B cell (primary cell): ENCODE data around the gene RNF32. TPM values are rescaled to one million over a fixed set of nuclear protein-coding genes. Genes with fewer than 3 reads are reported as not detected.
"Not testable (repeated sequence)": the region's sequence is repeated elsewhere in the genome, so short reads cannot be mapped to it uniquely, and the experiment has no call there.

Experiments
- ATAC-seq: fragments of 200-7000 bp; cut with Tn5 transposase; one replicate; pipeline ENCODE4 v1.10.0; 2021; ENCODE audit warnings: low read depth, mild to moderate bottlenecking, moderate number of reproducible peaks, moderate library complexity
- CTCF ChIA-PET: fragments of 350-600 bp; sonication (Branson Sonifier 250); formaldehyde crosslinking; loops from one replicate; lab custom pipeline; 2021; ENCODE audit warnings: antibody characterized with exemption, inconsistent platforms; lab: Charles Lee
- POLR2A ChIA-PET: fragments of 350-600 bp; sonication (Branson Sonifier 250); formaldehyde crosslinking; loops from one replicate; lab custom pipeline; 2021; ENCODE audit warnings: antibody characterized with exemption; lab: Charles Lee
- DNase-seq: peaks from one replicate; pipeline ENCODE4 v3.0.0; 2013
- H2AFZ ChIP-seq: 2 replicates; pipeline ENCODE4 v1.6.1; 2012; ENCODE audit warnings: mild to moderate bottlenecking, low read depth, low read length; ENCODE audit not compliant: insufficient read depth, poor library complexity, severe bottlenecking
- H3K27ac ChIP-seq, 2 donors: 1 replicate in 1 of 2; 2 replicates in 1 of 2; pipeline ENCODE4 v1.5.1; 2012 to 2013; ENCODE audit warnings: low read length in 2 of 2, mild to moderate bottlenecking in 2 of 2, moderate library complexity in 1 of 2
- H3K27me3 ChIP-seq, 4 experiments: fragments of 200-600 bp in 1 of 4; sonication (generic) in 1 of 4; replicated peaks in 1 of 4; 1 replicate in 2 of 4; 2 replicates in 2 of 4; pipeline versions ENCODE4 v1.6.1 to v1.7.0; 2013 to 2016; ENCODE audit warnings: low read length in 3 of 4, mild to moderate bottlenecking in 2 of 4, mixed read lengths in 1 of 4, moderate library complexity in 1 of 4; ENCODE audit not compliant: insufficient read depth in 4 of 4, control insufficient read depth in 3 of 4; ENCODE audit errors: control extremely low read depth in 1 of 4
- H3K36me3 ChIP-seq, 2 experiments: replicated peaks in 1 of 2; 1 replicate in 1 of 2; 2 replicates in 1 of 2; pipeline versions ENCODE4 v1.6.1 to v1.7.1; 2013; ENCODE audit warnings: low read length in 1 of 2; ENCODE audit not compliant: insufficient read depth in 2 of 2, control insufficient read depth in 1 of 2; ENCODE audit errors: control extremely low read depth in 1 of 2, extremely low read depth in 1 of 2
- H3K4me1 ChIP-seq, 2 donors: fragments of 200-600 bp in 1 of 2; sonication (generic) in 1 of 2; 1 replicate in 1 of 2; 2 replicates in 1 of 2; pipeline versions ENCODE4 v1.5.1 to v1.6.1; 2013 to 2017; ENCODE audit warnings: low read length in 2 of 2; ENCODE audit not compliant: control insufficient read depth in 2 of 2, insufficient read depth in 2 of 2
- H3K4me2 ChIP-seq: replicated peaks from 2 replicates; pipeline ENCODE3; 2012; ENCODE audit warnings: mild to moderate bottlenecking, low read depth, low read length; ENCODE audit not compliant: poor library complexity, severe bottlenecking
- H3K4me3 ChIP-seq, 5 experiments: fragments of 200-600 bp in 1 of 5; sonication (generic) in 1 of 5; 1 replicate in 3 of 5; 2 replicates in 2 of 5; pipeline versions ENCODE4 v1.5.1 to v1.7.0; 2011 to 2016; ENCODE audit warnings: low read length in 4 of 5, mild to moderate bottlenecking in 4 of 5, low read depth in 2 of 5, control low read depth in 1 of 5, moderate library complexity in 1 of 5; ENCODE audit not compliant: insufficient read depth in 1 of 5; ENCODE audit errors: control extremely low read depth in 1 of 5, extremely low read depth in 1 of 5
- H3K79me2 ChIP-seq: fragments of 200-600 bp; sonication (generic); one replicate; pipeline ENCODE4 v1.6.0; 2016; ENCODE audit warnings: low read length; ENCODE audit not compliant: control insufficient read depth, insufficient read depth
- H3K9ac ChIP-seq: fragments of 200-600 bp; sonication (generic); 2 replicates; pipeline ENCODE4 v1.6.1; 2017; ENCODE audit warnings: mild to moderate bottlenecking, low read length, moderate library complexity
- H3K9me3 ChIP-seq, 3 donors: one replicate each; pipeline versions ENCODE4 v1.6.1 to v1.7.1; 2013; ENCODE audit warnings: low read length in 2 of 3; ENCODE audit not compliant: control insufficient read depth in 2 of 3, insufficient read depth in 1 of 3; ENCODE audit errors: control extremely low read depth in 1 of 3
- H4K20me1 ChIP-seq: 2 replicates; pipeline ENCODE4 v1.6.0; 2012; ENCODE audit warnings: mild to moderate bottlenecking, low read length; ENCODE audit not compliant: insufficient read depth, control insufficient read depth, poor library complexity, severe bottlenecking
- H3K27ac Mint-ChIP-seq: one replicate; pipeline ENCODE4 v1.8.0; 2021; ENCODE audit warnings: mixed read lengths
- H3K27me3 Mint-ChIP-seq: one replicate; pipeline ENCODE4 v1.8.0; 2021; ENCODE audit warnings: mixed read lengths
- H3K4me1 Mint-ChIP-seq: one replicate; pipeline ENCODE4 v1.8.0; 2021; ENCODE audit warnings: mixed read lengths
- H3K4me3 Mint-ChIP-seq: one replicate; pipeline ENCODE4 v1.8.0; 2021; ENCODE audit warnings: mixed read lengths
- H3K9me3 Mint-ChIP-seq: one replicate; pipeline ENCODE4 v1.8.0; 2022; ENCODE audit warnings: mixed read lengths; ENCODE audit not compliant: insufficient read depth
- EZH2 ChIP-seq: IDR thresholded peaks from 2 replicates; pipeline ENCODE4 v1.6.1; 2012; ENCODE audit warnings: borderline replicate concordance, low read depth, mild to moderate bottlenecking, moderate library complexity, low read length; ENCODE audit not compliant: insufficient read depth, poor library complexity, severe bottlenecking
- WGBS: methylation state at CpG from one replicate; pipeline ENCODE4 v1.1.5; 2013; ENCODE audit warnings: missing lambda C conversion rate; ENCODE audit not compliant: insufficient coverage; 5-methylcytosine and 5-hydroxymethylcytosine counted together
- intact Hi-C: fragments of 100-400 bp; cut with micrococcal nuclease; formaldehyde crosslinking; loops from one replicate; pipeline ENCODE4 v1.10.0; 2022
- polyA plus RNA-seq: library from polyadenylated mRNA; depleted of rRNA; stranded (reverse); fragments of >200 nt; gene quantifications from 2 replicates; pipeline ENCODE4 v1.2.3, GENCODE V29; 2012
- total RNA-seq, 2 donors: library from RNA; stranded (reverse); fragments of 120-200 nt in 1 of 2; gene quantifications; 1 replicate in 1 of 2; 2 replicates in 1 of 2; pipeline versions ENCODE4 v1.2.3 to v1.2.4, GENCODE V29; 2013 to 2022
- TF ChIP-seq, protein P1 (sequence below): fragments of 200-600 bp; IDR thresholded peaks from one replicate; pipeline ENCODE4 v1.8.0; 2022; ENCODE audit warnings: antibody characterized with exemption, mild to moderate bottlenecking

The RNF32 gene
- total and polyA plus RNA-seq, 2 donors (not counting 1 experiment from before 2014, with no cell fraction given) = 1.6 to 2.3 TPM

DNA sequence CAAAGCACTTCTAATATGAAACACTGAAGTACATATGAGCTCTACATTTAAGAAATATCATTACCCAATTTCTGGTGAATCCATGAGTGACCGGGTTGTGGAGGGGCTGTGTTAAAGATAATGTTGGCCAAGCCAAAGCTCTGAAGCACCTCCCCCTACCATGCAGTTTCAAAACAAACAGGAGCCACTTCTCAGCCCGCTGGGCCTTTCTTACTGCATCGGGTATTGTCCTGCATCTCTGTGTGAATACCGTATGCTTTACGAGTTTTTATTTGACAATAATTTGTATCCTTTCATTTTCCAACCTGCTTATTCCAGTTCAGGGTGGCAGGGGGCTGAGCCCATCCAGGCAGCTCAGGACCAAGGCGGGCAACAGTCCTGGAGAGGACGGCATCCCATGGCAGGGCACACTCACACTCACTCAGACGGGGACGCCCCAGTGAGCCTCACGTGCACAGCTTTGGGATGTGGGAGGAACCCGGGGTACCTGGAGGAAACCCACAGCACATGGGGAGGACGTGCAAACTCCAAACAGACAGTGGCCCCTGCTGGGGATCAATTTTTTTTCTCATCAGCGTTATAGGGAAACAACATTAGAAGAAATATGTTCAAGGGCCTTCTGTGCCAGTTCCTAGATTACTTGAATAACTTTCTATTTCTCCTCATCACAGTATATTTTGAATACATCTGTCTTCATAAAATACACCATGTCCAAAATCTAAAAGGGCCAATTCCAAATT, 1.9 kb downstream of the RNF32 start:
- H4K20me1 ChIP-seq = no peaks in the 10 kb centered on the region
- no peak overlapping the region for H3K4me3 ChIP-seq
- H3K27me3 Mint-ChIP-seq = peaks cover 4% of the 10 kb centered on the region
- POLR2A ChIA-PET = no interaction called here
- no peak overlapping the region for H3K9ac ChIP-seq
- intact Hi-C loops = loop anchor here (5.0 kb wide), 4 partner anchors 250 to 995 kb away; partner anchors contain the start of genes DNAJB6, LMBR1 and UBE3C
- H3K9me3 Mint-ChIP-seq = peaks cover 3% of the 10 kb centered on the region
- TF ChIP-seq, protein P1, sequence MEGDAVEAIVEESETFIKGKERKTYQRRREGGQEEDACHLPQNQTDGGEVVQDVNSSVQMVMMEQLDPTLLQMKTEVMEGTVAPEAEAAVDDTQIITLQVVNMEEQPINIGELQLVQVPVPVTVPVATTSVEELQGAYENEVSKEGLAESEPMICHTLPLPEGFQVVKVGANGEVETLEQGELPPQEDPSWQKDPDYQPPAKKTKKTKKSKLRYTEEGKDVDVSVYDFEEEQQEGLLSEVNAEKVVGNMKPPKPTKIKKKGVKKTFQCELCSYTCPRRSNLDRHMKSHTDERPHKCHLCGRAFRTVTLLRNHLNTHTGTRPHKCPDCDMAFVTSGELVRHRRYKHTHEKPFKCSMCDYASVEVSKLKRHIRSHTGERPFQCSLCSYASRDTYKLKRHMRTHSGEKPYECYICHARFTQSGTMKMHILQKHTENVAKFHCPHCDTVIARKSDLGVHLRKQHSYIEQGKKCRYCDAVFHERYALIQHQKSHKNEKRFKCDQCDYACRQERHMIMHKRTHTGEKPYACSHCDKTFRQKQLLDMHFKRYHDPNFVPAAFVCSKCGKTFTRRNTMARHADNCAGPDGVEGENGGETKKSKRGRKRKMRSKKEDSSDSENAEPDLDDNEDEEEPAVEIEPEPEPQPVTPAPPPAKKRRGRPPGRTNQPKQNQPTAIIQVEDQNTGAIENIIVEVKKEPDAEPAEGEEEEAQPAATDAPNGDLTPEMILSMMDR = no peak
- no peak for TF ChIP-seq EZH2
- 93% methylated on average over 11 of the region's 13 CpGs for WGBS
- H3K79me2 ChIP-seq = peaks cover 5% of the 10 kb centered on the region
- H3K27me3 ChIP-seq = peaks cover 0 to 6% (median 0%) of the 10 kb centered on the region in 4 experiments
- H3K36me3 ChIP-seq = no peaks in the 10 kb centered on the region
- H3K4me2 ChIP-seq = no peak overlapping the region
- no peak overlapping the region for H2AFZ ChIP-seq
- peaks cover 11 to 26% of the 10 kb centered on the region in 2 donors for H3K4me1 ChIP-seq
- H3K27ac ChIP-seq = no peak overlapping the region
- peaks cover 31% of the 10 kb centered on the region for H3K4me1 Mint-ChIP-seq
- H3K27ac Mint-ChIP-seq = no peak overlapping the region
- peaks cover 0 to 17% (median 0%) of the 10 kb centered on the region in 3 donors for H3K9me3 ChIP-seq
- CTCF ChIA-PET = no interaction called here
- no peak for DNase-seq
- H3K4me3 Mint-ChIP-seq = no peak overlapping the region
- ATAC-seq = no peak

DNA sequence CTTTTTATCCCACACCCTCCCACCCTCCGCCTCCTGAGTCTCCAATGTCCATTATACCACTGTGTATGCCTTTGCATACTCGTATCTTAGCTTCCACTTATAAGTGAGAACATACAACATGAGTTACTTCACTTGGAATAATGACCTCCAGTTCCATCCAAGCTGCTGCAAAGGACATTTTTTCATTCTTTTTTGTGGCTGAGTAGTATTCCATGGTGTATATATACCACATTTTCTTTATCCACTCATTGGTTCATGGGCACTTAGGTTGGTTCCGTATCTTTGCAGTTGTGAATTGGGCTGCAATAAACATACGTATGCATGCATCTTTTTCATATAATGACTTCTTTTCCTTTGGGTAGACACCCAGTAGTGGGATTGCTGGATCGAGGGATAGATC, 6.8 kb downstream of the RNF32 start:
- ATAC-seq, H3K4me3 Mint-ChIP-seq, H3K9me3 Mint-ChIP-seq, H2AFZ ChIP-seq, H3K4me1 Mint-ChIP-seq, H3K36me3 ChIP-seq, H3K9ac ChIP-seq, CTCF ChIA-PET, H3K27ac ChIP-seq, H3K9me3 ChIP-seq, H3K27ac Mint-ChIP-seq, H3K4me1 ChIP-seq, H3K4me2 ChIP-seq, DNase-seq, H4K20me1 ChIP-seq, H3K4me3 ChIP-seq, intact Hi-C loops, H3K79me2 ChIP-seq: not testable (repeated sequence)
- no CpG with 5 or more reads among the region's 5 CpGs for WGBS
- peaks cover 0 to 25% (median 4%) of the 10 kb centered on the region in 4 experiments for H3K27me3 ChIP-seq
- peaks cover 27% of the 10 kb centered on the region for H3K27me3 Mint-ChIP-seq
- POLR2A ChIA-PET = interaction anchor here (0.6 kb wide), 1 partner anchor 1905 kb away, joined by 3 read pairs; no protein-coding TSS in a partner anchor
